H1 (cell line): Measurements from ENCODE around the gene RPL39L. TPM values are rescaled to one million over a fixed set of nuclear protein-coding genes. Genes with fewer than 3 reads are reported as not detected.
A peak's percentile ranks its signal among the peaks of the same experiment; 100 is the strongest.

Experiments
- CTCF ChIA-PET: fragments of 300-600 bp; sonication (Branson Sonifier 250); formaldehyde crosslinking; loops from one replicate; lab custom pipeline; 2021; ENCODE audit not compliant: partially characterized antibody; lab: Charles Lee
- POLR2A ChIA-PET: fragments of 300-600 bp; sonication (Branson Sonifier 250); formaldehyde crosslinking; loops from one replicate; lab custom pipeline; 2021; ENCODE audit warnings: inconsistent platforms; ENCODE audit not compliant: partially characterized antibody; lab: Charles Lee
- DNase-seq, 2 experiments: peaks; one replicate each; pipeline versions ENCODE4 v3.0.0 to v3.0.0-alpha.2; 2010 to 2022; ENCODE audit warnings: low spot score in 2 of 2, low read depth in 1 of 2, mixed read lengths in 1 of 2
- FAIRE-seq: peaks from 2 replicates; lab custom pipeline; 2011; peaks lifted over from hg19 to GRCh38; lab: Jason Lieb, UNC
- H2AFZ ChIP-seq: 2 replicates; pipeline ENCODE4 v1.8.1; 2012; ENCODE audit warnings: low read length, inconsistent platforms
- H2AK5ac ChIP-seq: 2 replicates; pipeline ENCODE4 v1.6.1; 2013; ENCODE audit warnings: low read depth, low read length
- H2BK120ac ChIP-seq: replicated peaks from 2 replicates; pipeline ENCODE3; 2013; ENCODE audit warnings: low read depth, low read length, inconsistent platforms
- H2BK12ac ChIP-seq: 2 replicates; pipeline ENCODE4 v1.6.1; 2013; ENCODE audit warnings: low read depth, low read length
- H2BK15ac ChIP-seq: 2 replicates; pipeline ENCODE4 v1.6.1; 2013; ENCODE audit warnings: low read length
- H2BK20ac ChIP-seq: 2 replicates; pipeline ENCODE4 v1.6.1; 2013; ENCODE audit warnings: low read length
- H2BK5ac ChIP-seq: 2 replicates; pipeline ENCODE4 v1.6.1; 2013; ENCODE audit warnings: low read depth, low read length
- H3K14ac ChIP-seq: 2 replicates; pipeline ENCODE4 v1.6.1; 2013; ENCODE audit warnings: inconsistent platforms; ENCODE audit not compliant: insufficient read length
- H3K18ac ChIP-seq: 2 replicates; pipeline ENCODE4 v1.6.1; 2013; ENCODE audit warnings: low read length; ENCODE audit errors: extremely low read depth
- H3K23ac ChIP-seq: 2 replicates; pipeline ENCODE4 v1.6.1; 2013; ENCODE audit warnings: inconsistent platforms; ENCODE audit not compliant: insufficient read length
- H3K23me2 ChIP-seq: 2 replicates; pipeline ENCODE4 v1.6.1; 2013; ENCODE audit warnings: low read depth, low read length
- H3K27ac ChIP-seq: 2 replicates; pipeline ENCODE4 v1.6.1; 2011; ENCODE audit warnings: low read depth, low read length, inconsistent platforms
- H3K27me3 ChIP-seq, 4 experiments: replicated peaks in 1 of 4; 1 replicate in 1 of 4; 2 replicates in 3 of 4; pipeline versions ENCODE4 v1.6.1 to v1.8.1; 2011 to 2013; ENCODE audit warnings: low read length in 3 of 4, mild to moderate bottlenecking in 3 of 4, inconsistent platforms in 2 of 4, mixed read lengths in 2 of 4, moderate library complexity in 1 of 4; ENCODE audit not compliant: control insufficient read depth in 3 of 4, insufficient read depth in 3 of 4; ENCODE audit errors: extremely low read depth in 1 of 4
- H3K36me3 ChIP-seq, 4 experiments: 2 replicates each; pipeline versions ENCODE4 v1.6.1 to v1.8.1; 2011 to 2013; ENCODE audit warnings: mild to moderate bottlenecking in 4 of 4, low read length in 3 of 4, moderate library complexity in 2 of 4, control low read depth in 1 of 4, inconsistent platforms in 1 of 4; ENCODE audit not compliant: insufficient read depth in 4 of 4, control insufficient read depth in 2 of 4
- H3K4ac ChIP-seq: replicated peaks from 2 replicates; pipeline ENCODE3; 2013; ENCODE audit warnings: low read length, low read depth, mixed read lengths, inconsistent platforms; ENCODE audit not compliant: insufficient read length
- H3K4me1 ChIP-seq, 4 experiments: replicated peaks in 1 of 4; 1 replicate in 1 of 4; 2 replicates in 3 of 4; pipeline versions ENCODE4 v1.6.1 to v1.8.1; 2011 to 2013; ENCODE audit warnings: low read length in 3 of 4, inconsistent platforms in 2 of 4, mixed read lengths in 1 of 4; ENCODE audit not compliant: insufficient read depth in 4 of 4, control insufficient read depth in 3 of 4
- H3K4me2 ChIP-seq, 2 experiments: 2 replicates each; pipeline versions ENCODE4 v1.6.1 to v1.8.1; 2011 to 2013; ENCODE audit warnings: low read depth in 2 of 2, low read length in 2 of 2, control low read depth in 1 of 2, inconsistent platforms in 1 of 2, mild to moderate bottlenecking in 1 of 2; ENCODE audit not compliant: insufficient read depth in 1 of 2
- H3K4me3 ChIP-seq, 4 experiments: fragments of 200-600, 300-600 bp in 1 of 4; sonication (generic), shearing (Covaris generic), sonication (Bioruptor Twin) in 1 of 4; 2 replicates each; pipeline versions ENCODE4 v1.5.1 to v1.8.1; 2011 to 2016; ENCODE audit warnings: low read length in 4 of 4, low read depth in 3 of 4, control low read depth in 2 of 4, inconsistent platforms in 2 of 4, mild to moderate bottlenecking in 2 of 4, mixed read lengths in 1 of 4, moderate library complexity in 1 of 4; ENCODE audit not compliant: insufficient read depth in 2 of 4; ENCODE audit errors: extremely low read depth in 1 of 4
- H3K56ac ChIP-seq: replicated peaks from 2 replicates; pipeline ENCODE3; 2013; ENCODE audit warnings: low read depth, mild to moderate bottlenecking, mixed read lengths, low read length, inconsistent platforms; ENCODE audit not compliant: insufficient read length
- H3K79me1 ChIP-seq: 2 replicates; pipeline ENCODE4 v1.6.1; 2013; ENCODE audit warnings: low read depth, low read length, control low read depth
- H3K79me2 ChIP-seq, 2 experiments: 2 replicates each; pipeline versions ENCODE4 v1.6.1 to v1.8.1; 2012 to 2013; ENCODE audit warnings: low read length in 2 of 2, mild to moderate bottlenecking in 2 of 2, inconsistent platforms in 1 of 2; ENCODE audit not compliant: insufficient read depth in 2 of 2, control insufficient read depth in 1 of 2
- H3K9ac ChIP-seq, 4 experiments: replicated peaks in 1 of 4; 1 replicate in 1 of 4; 2 replicates in 3 of 4; pipeline versions ENCODE4 v1.6.1 to v1.8.1; 2011 to 2013; ENCODE audit warnings: low read depth in 3 of 4, low read length in 3 of 4, control low read depth in 2 of 4, mild to moderate bottlenecking in 2 of 4, moderate library complexity in 2 of 4, inconsistent platforms in 1 of 4; ENCODE audit errors: extremely low read depth in 1 of 4
- H3K9me3 ChIP-seq, 2 experiments: 2 replicates each; pipeline versions ENCODE4 v1.6.1 to v1.8.1; 2012 to 2013; ENCODE audit warnings: mild to moderate bottlenecking in 2 of 2, moderate library complexity in 2 of 2, control low read depth in 1 of 2, inconsistent platforms in 1 of 2, low read depth in 1 of 2, low read length in 1 of 2, mixed read lengths in 1 of 2; ENCODE audit not compliant: insufficient read depth in 2 of 2
- H4K20me1 ChIP-seq, 2 experiments: replicated peaks in 1 of 2; 2 replicates each; pipeline versions ENCODE3 to v1.8.1; 2011 to 2013; ENCODE audit warnings: inconsistent platforms in 2 of 2, low read length in 2 of 2, mild to moderate bottlenecking in 1 of 2; ENCODE audit not compliant: insufficient read depth in 2 of 2, control insufficient read depth in 1 of 2
- H4K5ac ChIP-seq: 2 replicates; pipeline ENCODE4 v1.6.1; 2013; ENCODE audit warnings: low read length, low read depth, mixed read lengths, inconsistent platforms; ENCODE audit not compliant: insufficient read length
- H4K8ac ChIP-seq: 2 replicates; pipeline ENCODE4 v1.8.0; 2013; ENCODE audit warnings: mild to moderate bottlenecking, moderate library complexity, low read length, inconsistent platforms; ENCODE audit not compliant: insufficient read depth; ENCODE audit errors: extremely low read depth
- H4K91ac ChIP-seq: replicated peaks from 2 replicates; pipeline ENCODE3; 2013; ENCODE audit warnings: low read length, mixed read lengths, inconsistent platforms; ENCODE audit not compliant: insufficient read length
- GABPA ChIP-seq: IDR thresholded peaks from 2 replicates; pipeline ENCODE4 v1.6.1; 2011; ENCODE audit warnings: mild to moderate bottlenecking, low read length, moderate library complexity, borderline replicate concordance; ENCODE audit not compliant: insufficient read depth
- JUND ChIP-seq: IDR thresholded peaks from 2 replicates; pipeline ENCODE4 v1.6.1; 2011; ENCODE audit warnings: mild to moderate bottlenecking, improper control_type of control experiment, low read length
- MAX ChIP-seq: IDR thresholded peaks from 2 replicates; pipeline ENCODE4 v1.6.1; 2012; ENCODE audit warnings: inconsistent platforms
- NANOG ChIP-seq: IDR thresholded peaks from 2 replicates; pipeline ENCODE4 v1.6.1; 2011; ENCODE audit warnings: low read length, low read depth, mild to moderate bottlenecking, inconsistent platforms; ENCODE audit not compliant: insufficient read depth, poor library complexity, severe bottlenecking
- POLR2A ChIP-seq, 2 experiments: IDR thresholded peaks; 1 replicate in 1 of 2; 2 replicates in 1 of 2; pipeline ENCODE4 v1.6.1; 2011; ENCODE audit warnings: low read depth in 2 of 2, low read length in 2 of 2, mild to moderate bottlenecking in 2 of 2; ENCODE audit errors: control extremely low read depth in 1 of 2
- SIN3A ChIP-seq, 2 experiments: IDR thresholded peaks in 1 of 2; conservative IDR thresholded peaks in 1 of 2; 2 replicates each; pipeline ENCODE4 v1.6.1; 2011 to 2012; ENCODE audit warnings: low read length in 2 of 2, improper control_type of control experiment in 1 of 2, low read depth in 1 of 2, mild to moderate bottlenecking in 1 of 2
- WGBS, 2 experiments: shearing (Covaris generic) in 1 of 2; methylation state at CpG; one replicate each; pipeline versions ENCODE4 v1.1.6 to v1.1.7; 2013 to 2015; ENCODE audit warnings: low lambda C conversion rate in 2 of 2, mixed read lengths in 2 of 2, inconsistent platforms in 1 of 2, low coverage in 1 of 2, missing lambda C conversion rate in 1 of 2; ENCODE audit not compliant: insufficient replicate concordance in 2 of 2, insufficient coverage in 1 of 2, insufficient read length in 1 of 2; ENCODE audit errors: extremely low coverage in 1 of 2, missing lambda C conversion rate in 1 of 2; 5-methylcytosine and 5-hydroxymethylcytosine counted together
- polyA plus RNA-seq, 7 experiments: library from polyadenylated mRNA; depleted of rRNA in 3 of 7; stranded (reverse) in 5 of 7; unstranded in 2 of 7; fragments of >200 nt in 5 of 7; fragments of 200-250 nt in 2 of 7; gene quantifications; 1 replicate in 5 of 7; 2 replicates in 1 of 7; 4 replicates in 1 of 7; pipeline versions ENCODE4 v1.2.1 to v1.2.3, GENCODE V29; 2011 to 2013; ENCODE audit warnings: missing spikeins in 2 of 7, mixed read lengths in 2 of 7
- total RNA-seq: library from RNA; stranded (reverse); fragmentation: NEBNext Ultra II Directional; extraction: Animal tissue kit (Norgen Biotek cat#: 25700); gene quantifications from 2 replicates; pipeline ENCODE4 v1.2.1, GENCODE V29; 2021
- TF ChIP-seq, protein P1 (sequence below): IDR thresholded peaks from 2 replicates; pipeline ENCODE4 v1.6.1; 2012; ENCODE audit warnings: inconsistent platforms

RPL39L gene
- total and polyA plus RNA-seq, 2 of the 8 experiments (the other 6 are each of a cell fraction or from before 2014, with no cell fraction given), result 51.8 to 67.7 TPM

DNA sequence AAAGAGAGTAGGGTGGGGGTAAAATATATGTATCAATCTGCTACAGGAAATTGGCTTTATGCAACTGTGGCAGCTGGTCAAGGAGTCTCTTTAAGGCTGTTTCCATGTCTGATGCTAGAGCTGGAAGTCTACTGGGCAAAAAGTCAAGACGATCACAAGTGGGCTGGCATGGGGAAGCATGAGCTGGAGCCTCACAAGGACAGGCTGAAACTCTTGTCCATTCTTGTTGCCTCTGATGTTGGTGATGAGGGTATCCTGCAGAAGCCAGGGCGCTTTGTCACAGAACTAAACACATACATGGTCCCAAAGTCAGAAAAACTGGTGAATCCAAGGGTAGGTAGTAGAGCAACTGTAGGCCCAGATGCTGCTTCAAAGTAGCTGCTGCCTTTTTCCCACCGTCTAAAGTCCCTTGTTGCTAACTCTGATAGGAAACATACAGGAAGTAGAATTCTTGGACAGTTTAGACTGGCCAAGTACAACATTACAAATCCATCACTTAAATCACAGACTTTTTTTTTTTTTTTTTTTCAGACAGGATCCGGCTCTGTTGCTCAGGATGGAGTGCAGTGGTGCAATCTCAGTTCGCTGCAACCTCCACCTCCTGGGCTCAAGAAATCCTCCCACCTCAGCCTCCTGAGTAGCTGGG is 54.2 kb downstream of the RPL39L start:
- H3K27ac ChIP-seq, result no peak overlapping the region
- no peaks in the 10 kb centered on the region for H4K20me1 ChIP-seq
- H3K23ac ChIP-seq, result no peak overlapping the region
- H3K9me3 ChIP-seq, result peaks cover 2 to 5% of the 10 kb centered on the region in 2 experiments; a peak in 3 of 4 replicates
- H3K4ac ChIP-seq, result no peak overlapping the region
- no peaks in the 10 kb centered on the region for H3K27me3 ChIP-seq
- DNase-seq (no peak), FAIRE-seq (no peak)
- no peak overlapping the region for H2BK120ac ChIP-seq
- no peak overlapping the region for H3K4me3 ChIP-seq
- no peaks in the 10 kb centered on the region for H3K23me2 ChIP-seq
- H3K18ac ChIP-seq, result peak overlapping the region; percentile 40; the same call in 1 of the 2 replicates
- H2BK20ac ChIP-seq, result no peak overlapping the region
- no peak overlapping the region for H3K9ac ChIP-seq
- no peak overlapping the region for H3K4me2 ChIP-seq
- H3K79me1 ChIP-seq, result no peaks in the 10 kb centered on the region
- H2BK15ac ChIP-seq, result no peak overlapping the region
- peak overlapping the region; percentile 54; the same call in 1 of the 2 replicates for H2BK5ac ChIP-seq
- H4K91ac ChIP-seq, result peak overlapping the region; percentile 34
- 92% methylated on average over 4 of the region's 5 CpGs; no CpG with 5 or more reads in 1 of the 2 experiments for WGBS, 2 experiments
- H4K8ac ChIP-seq, result no peak overlapping the region
- TF ChIP-seq GABPA (no peak), MAX (no peak), JUND (no peak), POLR2A (IDR thresholded peaks at IDR 0.05; ENCODE audit: control extremely low read depth in 1 of 2, low read depth in 2 of 2, low read length in 2 of 2) (no peak), SIN3A (conservative IDR thresholded peaks at IDR 0.05 in 1 of 2, IDR thresholded peaks at IDR 0.05 in 1 of 2; ENCODE audit: low read depth in 1 of 2, low read length in 2 of 2) (no peak), NANOG (no peak)
- TF ChIP-seq, protein P1, sequence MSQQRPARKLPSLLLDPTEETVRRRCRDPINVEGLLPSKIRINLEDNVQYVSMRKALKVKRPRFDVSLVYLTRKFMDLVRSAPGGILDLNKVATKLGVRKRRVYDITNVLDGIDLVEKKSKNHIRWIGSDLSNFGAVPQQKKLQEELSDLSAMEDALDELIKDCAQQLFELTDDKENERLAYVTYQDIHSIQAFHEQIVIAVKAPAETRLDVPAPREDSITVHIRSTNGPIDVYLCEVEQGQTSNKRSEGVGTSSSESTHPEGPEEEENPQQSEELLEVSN, result no peak
- peaks cover 0 to 3% (median 0%) of the 10 kb centered on the region in 4 experiments; a peak in 2 of 7 replicates for H3K4me1 ChIP-seq
- CTCF ChIA-PET, result interaction anchor here (1.2 to 1.4 kb wide), 3 partner anchors 19 to 233 kb away, joined by 3 to 4 read pairs (median 4); no protein-coding TSS in a partner anchor
- no peaks in the 10 kb centered on the region for H3K79me2 ChIP-seq
- no peak overlapping the region for H2AFZ ChIP-seq
- POLR2A ChIA-PET, result interaction anchor here (1.0 kb wide), 1 partner anchor 153 kb away, joined by 3 read pairs; no protein-coding TSS in a partner anchor
- H3K56ac ChIP-seq, result no peak overlapping the region
- no peak overlapping the region for H2AK5ac ChIP-seq
- H3K36me3 ChIP-seq, result no peaks in the 10 kb centered on the region
- peak overlapping the region; percentile 51; the same call in 1 of the 2 replicates for H2BK12ac ChIP-seq
- H4K5ac ChIP-seq, result no peak overlapping the region
- H3K14ac ChIP-seq, result no peak overlapping the region
